GM21447 (cell line): Measurements from ENCODE around the gene CRYM.
"Not testable (repeated sequence)": the region's sequence is repeated elsewhere in the genome, so short reads cannot be mapped to it uniquely, and the experiment has no call there.

Source experiments
- ATAC-seq: cut with Tn5 transposase; IDR thresholded peaks from one replicate; pipeline ENCODE4 v1.9.1; 2021; ENCODE audit not compliant: unreplicated experiment

The CRYM gene

GRCh38 chr16:21281698-21282389 lies 3.8 kb upstream of the CRYM start:
- ATAC-seq: no peak

GRCh38 chr16:21279501-21279900 lies 1.4 kb upstream of the CRYM start:
- ATAC-seq: no peak

- no peak for ATAC-seq
Observed at GRCh38 chr16:21277045-21277926, 804 bp downstream of the CRYM start.

- no peak for ATAC-seq
Observed at GRCh38 chr16:21276090-21276489, 2.0 kb downstream of the CRYM start.

GRCh38 chr16:21275529-21275928 lies 2.6 kb downstream of the CRYM start:
- no peak for ATAC-seq

- ATAC-seq: no peak
Observed at GRCh38 chr16:21274172-21274726, 3.8 kb downstream of the CRYM start.

- ATAC-seq: not testable (repeated sequence)
Observed at GRCh38 chr16:21272763-21273162, 5.3 kb downstream of the CRYM start.

- no peak for ATAC-seq
Observed at GRCh38 chr16:21272253-21272652, 5.8 kb downstream of the CRYM start.

GRCh38 chr16:21268236-21268635 lies 9.9 kb downstream of the CRYM start:
- no peak for ATAC-seq

GRCh38 chr16:21267298-21267697 lies 10.8 kb downstream of the CRYM start:
- ATAC-seq: no peak

- ATAC-seq: no peak
Observed at GRCh38 chr16:21265104-21265837, 12.8 kb downstream of the CRYM start.

GRCh38 chr16:21264571-21265036 lies 13.5 kb downstream of the CRYM start:
- ATAC-seq: no peak

GRCh38 chr16:21263640-21264570 lies 14.2 kb downstream of the CRYM start:
- ATAC-seq: peak; percentile 92

GRCh38 chr16:21262779-21263639 lies 15.1 kb downstream of the CRYM start:
- ATAC-seq: no peak

GRCh38 chr16:21260870-21261791 lies 17.0 kb downstream of the CRYM start:
- ATAC-seq: no peak

- no peak for ATAC-seq
Observed at GRCh38 chr16:21257284-21257683, 20.8 kb downstream of the CRYM start.

GRCh38 chr16:21256636-21257035 lies 21.5 kb downstream of the CRYM start:
- no peak for ATAC-seq

- no peak for ATAC-seq
Observed at GRCh38 chr16:21253470-21253869, 24.6 kb downstream of the CRYM start.
